Transverse colon (tissue), 4 donors: ENCODE results near the gene B4GAT1. TPM values are rescaled to one million over a fixed set of nuclear protein-coding genes. Genes with fewer than 3 reads are reported as not detected.
A peak's percentile ranks its signal among the peaks of the same experiment; 100 is the strongest.
"Not testable (repeated sequence)": the region's sequence is repeated elsewhere in the genome, so short reads cannot be mapped to it uniquely, and the experiment has no call there.

Source experiments
- DNase-seq: peaks from one replicate; pipeline ENCODE4 v3.0.0-alpha.2; 2019
- H3K27ac ChIP-seq, 4 donors: fragments of 200-600 bp; sonication (generic); 2 replicates each; pipeline ENCODE4 v1.5.1; 2016 to 2018; ENCODE audit warnings: inconsistent platforms in 4 of 4
- H3K27me3 ChIP-seq: fragments of 200-600 bp; sonication (generic); 2 replicates; pipeline ENCODE4 v1.5.1; 2017; ENCODE audit warnings: inconsistent platforms
- H3K36me3 ChIP-seq, 4 donors: fragments of 200-600 bp; sonication (generic); 2 replicates each; pipeline ENCODE4 v1.5.1; 2017 to 2019; ENCODE audit warnings: inconsistent platforms in 4 of 4
- H3K4me1 ChIP-seq, 4 donors: fragments of 200-600 bp; sonication (generic); 2 replicates each; pipeline ENCODE4 v1.5.1; 2017 to 2020; ENCODE audit warnings: inconsistent platforms in 4 of 4
- H3K4me3 ChIP-seq, 4 donors: fragments of 200-600 bp; sonication (generic); 1 replicate in 1 of 4; 2 replicates in 3 of 4; pipeline versions ENCODE4 v1.5.1 to v1.6.1; 2017 to 2019; ENCODE audit warnings: inconsistent platforms in 4 of 4
- H3K9me3 ChIP-seq, 2 donors: fragments of 200-600 bp; sonication (generic); 2 replicates each; pipeline ENCODE4 v1.5.1; 2017 to 2019; ENCODE audit warnings: inconsistent platforms in 2 of 2
- CTCF ChIP-seq, 5 experiments: fragments of 200-600 bp in 3 of 5; fragments of 450-650 bp in 2 of 5; sonication (generic) in 3 of 5; IDR thresholded peaks; 1 replicate in 2 of 5; 2 replicates in 3 of 5; pipeline ENCODE4 v1.5.1; 2016 to 2017; ENCODE audit warnings: antibody characterized with exemption in 5 of 5, inconsistent platforms in 3 of 5, mild to moderate bottlenecking in 2 of 5, moderate library complexity in 1 of 5
- EP300 ChIP-seq: sonication (generic); formaldehyde crosslinking; IDR thresholded peaks from one replicate; pipeline ENCODE4 v1.6.1; 2017; ENCODE audit warnings: antibody characterized with exemption, low read depth
- POLR2A ChIP-seq: fragments of 450-650 bp; IDR thresholded peaks from one replicate; pipeline ENCODE4 v1.6.1; 2016; ENCODE audit warnings: antibody characterized with exemption, mild to moderate bottlenecking, moderate library complexity
- POLR2AphosphoS5 ChIP-seq, 3 donors: sonication (generic); formaldehyde crosslinking; IDR thresholded peaks; one replicate each; pipeline ENCODE4 v1.6.1; 2016; ENCODE audit warnings: antibody characterized with exemption in 3 of 3
- WGBS, 2 donors: methylation state at CpG; one replicate each; pipeline ENCODE4 v1.1.5; 2018; ENCODE audit warnings: low coverage in 1 of 2; 5-methylcytosine and 5-hydroxymethylcytosine counted together
- in situ Hi-C, 4 donors: fragments of 200-750 bp; cut with MboI; loops; one replicate each; pipeline versions ENCODE4 v1.15.0 to v1.15.1; 2017; ENCODE audit warnings: low sequenced_read_pairs in 3 of 4, low pct_ligation_motif_present in 1 of 4, low pct_unique_long_range_greater_than_20kb in 1 of 4
- intact Hi-C: fragments of 100-400 bp; cut with DNase I; formaldehyde crosslinking; loops from one replicate; pipeline ENCODE4 v1.15.1; 2023; ENCODE audit warnings: low total_unique reads
- total RNA-seq, 4 donors: library from RNA; depleted of rRNA; stranded (reverse); fragments of >200 nt; gene quantifications; one replicate each; pipeline ENCODE4 v1.1.0, GENCODE V29; 2016

The B4GAT1 gene
- total RNA-seq, 4 donors from 2014 or later: 21.8 to 31.8 (median 23.6) TPM

GRCh38 chr11:66360406-66361073 is 13.1 kb upstream of the B4GAT1 start:
- no peaks in the 10 kb centered on the region for H3K4me1 ChIP-seq
- no peaks in the 10 kb centered on the region for H3K36me3 ChIP-seq
- H3K27ac ChIP-seq: no peak overlapping the region
- in situ Hi-C loops (no loop called here), intact Hi-C loops (no loop called here)
- H3K27me3 ChIP-seq: no peaks in the 10 kb centered on the region
- no peak overlapping the region for H3K4me3 ChIP-seq
- no peaks in the 10 kb centered on the region for H3K9me3 ChIP-seq
- no peak for DNase-seq
- WGBS, 2 donors: 82 to 93% methylated on average over 3 to 15 of the region's 15 CpGs
- no peak for TF ChIP-seq POLR2A
- no peak for TF ChIP-seq CTCF (IDR thresholded peaks at IDR 0.05)
- TF ChIP-seq EP300: no peak
- no peak for TF ChIP-seq POLR2AphosphoS5 (IDR thresholded peaks at IDR 0.05)

GRCh38 chr11:66359662-66360087 is 12.2 kb upstream of the B4GAT1 start:
- H3K27ac ChIP-seq: no peak overlapping the region
- no peaks in the 10 kb centered on the region for H3K4me1 ChIP-seq
- intact Hi-C loops (no loop called here), in situ Hi-C loops (no loop called here)
- H3K36me3 ChIP-seq: no peaks in the 10 kb centered on the region
- WGBS, 2 donors: 63 to 100% methylated on average over 1 to 3 of the region's 3 CpGs
- H3K4me3 ChIP-seq: no peak overlapping the region
- no peaks in the 10 kb centered on the region for H3K9me3 ChIP-seq
- TF ChIP-seq EP300: no peak
- TF ChIP-seq POLR2A: no peak
- TF ChIP-seq POLR2AphosphoS5 (IDR thresholded peaks at IDR 0.05): no peak
- TF ChIP-seq CTCF (IDR thresholded peaks at IDR 0.05): no peak
- H3K27me3 ChIP-seq: no peaks in the 10 kb centered on the region
- no peak for DNase-seq

- intact Hi-C loops, H3K27me3 ChIP-seq, DNase-seq, in situ Hi-C loops, H3K36me3 ChIP-seq, H3K9me3 ChIP-seq: not testable (repeated sequence)
- peak overlapping the region in 1 of 4 donors; percentile 13 for H3K4me3 ChIP-seq
- peaks cover 8 to 67% (median 34%) of the 10 kb centered on the region in 4 donors for H3K4me1 ChIP-seq
- 46% methylated on average over 8 of the region's 8 CpGs; no CpG with 5 or more reads in 1 of the 2 donors for WGBS, 2 donors
- peak overlapping the region; percentile 83 to 98 (median 88) for H3K27ac ChIP-seq
Measured at GRCh38 chr11:66350560-66351235, 3.3 kb upstream of the B4GAT1 start.

- intact Hi-C loops: no loop called here
- WGBS, 2 donors: 73% methylated on average over 2 of the region's 2 CpGs; no CpG with 5 or more reads in 1 of the 2 donors
- Histone ChIP-seq H3K27me3 (no peaks in the 10 kb centered on the region), H3K4me1 (peaks cover 16 to 76% (median 44%) of the 10 kb centered on the region in 4 donors), H3K4me3 (peak overlapping the region in 1 of 4 donors; percentile 85), H3K36me3 (no peaks in the 10 kb centered on the region), H3K9me3 (no peaks in the 10 kb centered on the region), H3K27ac (peak overlapping the region; percentile 83 to 98 (median 88))
- no peak for DNase-seq
- TF ChIP-seq POLR2A: no peak
- TF ChIP-seq POLR2AphosphoS5 (IDR thresholded peaks at IDR 0.05): no peak
- no peak for TF ChIP-seq EP300
- no peak for TF ChIP-seq CTCF (IDR thresholded peaks at IDR 0.05)
- in situ Hi-C loops: no loop called here
Measured at GRCh38 chr11:66349084-66349386, 1.6 kb upstream of the B4GAT1 start.
